ENCODE measurements around the gene SUN5.

DNA sequence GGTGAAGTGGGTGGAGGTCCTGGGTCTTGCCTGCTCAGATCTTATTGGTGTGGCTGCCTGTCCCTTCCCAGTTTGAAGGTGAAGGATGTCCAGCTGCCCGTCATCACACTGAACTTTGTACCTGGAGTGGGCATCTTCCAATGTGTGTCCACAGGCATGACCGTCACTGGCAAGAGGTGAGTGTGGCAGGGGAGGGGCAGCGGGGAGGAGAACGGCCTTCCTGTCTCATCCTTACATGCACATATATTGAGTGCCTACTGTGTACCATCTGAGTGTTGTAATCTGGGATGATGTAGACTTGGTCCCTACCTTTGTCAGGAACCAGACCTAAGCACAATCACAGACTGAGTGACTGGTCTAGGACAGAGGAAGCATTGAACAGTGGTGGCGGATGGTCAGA, 29.9 kb upstream of the SUN5 start:
- TF ChIP-seq, protein P1, sequence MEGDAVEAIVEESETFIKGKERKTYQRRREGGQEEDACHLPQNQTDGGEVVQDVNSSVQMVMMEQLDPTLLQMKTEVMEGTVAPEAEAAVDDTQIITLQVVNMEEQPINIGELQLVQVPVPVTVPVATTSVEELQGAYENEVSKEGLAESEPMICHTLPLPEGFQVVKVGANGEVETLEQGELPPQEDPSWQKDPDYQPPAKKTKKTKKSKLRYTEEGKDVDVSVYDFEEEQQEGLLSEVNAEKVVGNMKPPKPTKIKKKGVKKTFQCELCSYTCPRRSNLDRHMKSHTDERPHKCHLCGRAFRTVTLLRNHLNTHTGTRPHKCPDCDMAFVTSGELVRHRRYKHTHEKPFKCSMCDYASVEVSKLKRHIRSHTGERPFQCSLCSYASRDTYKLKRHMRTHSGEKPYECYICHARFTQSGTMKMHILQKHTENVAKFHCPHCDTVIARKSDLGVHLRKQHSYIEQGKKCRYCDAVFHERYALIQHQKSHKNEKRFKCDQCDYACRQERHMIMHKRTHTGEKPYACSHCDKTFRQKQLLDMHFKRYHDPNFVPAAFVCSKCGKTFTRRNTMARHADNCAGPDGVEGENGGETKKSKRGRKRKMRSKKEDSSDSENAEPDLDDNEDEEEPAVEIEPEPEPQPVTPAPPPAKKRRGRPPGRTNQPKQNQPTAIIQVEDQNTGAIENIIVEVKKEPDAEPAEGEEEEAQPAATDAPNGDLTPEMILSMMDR (IDR thresholded peaks at IDR 0.05) = no peak
- TF ChIP-seq EZH2 (IDR thresholded peaks at IDR 0.05; ENCODE audit: borderline replicate concordance, insufficient read depth, low read depth, low read length, poor library complexity, severe bottlenecking) = no peak

Measured in B cell (primary cell).